Measurements from ENCODE around the gene CCN2. TPM values are rescaled to one million over a fixed set of nuclear protein-coding genes. Genes with fewer than 3 reads are reported as not detected.

Gene CCN2
- total RNA-seq, 4 donors from 2014 or later: 41.0 to 136 (median 78.6) TPM

DNA sequence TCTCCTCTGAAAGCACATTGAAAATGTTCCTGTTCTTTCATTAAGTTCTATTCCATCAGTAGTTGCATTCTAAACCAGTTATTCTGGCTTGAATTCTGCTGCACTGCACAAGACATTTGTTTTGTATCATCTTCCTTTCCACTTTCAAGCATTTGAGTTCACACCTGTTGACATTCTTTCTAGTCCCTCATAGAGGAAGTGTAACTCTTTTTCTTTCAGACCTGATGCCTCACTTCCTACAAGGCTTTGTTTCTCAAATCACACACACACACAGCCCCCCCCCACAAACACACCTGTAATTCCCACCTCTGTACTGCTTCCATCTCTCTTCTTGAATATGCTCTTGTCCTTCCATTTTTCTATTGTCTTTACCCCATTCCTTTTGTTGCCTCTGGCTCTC lies 50.9 kb downstream of the CCN2 start:
- Histone ChIP-seq H3K9me3 (no peaks in the 10 kb centered on the region), H3K4me1 (no peaks in the 10 kb centered on the region), H3K27ac (no peak overlapping the region), H3K4me3 (no peak overlapping the region), H3K36me3 (no peaks in the 10 kb centered on the region), H3K27me3 (no peaks in the 10 kb centered on the region)
- no peak for DNase-seq (ENCODE audit: low spot score in 2 of 2)
- TF ChIP-seq POLR2A (IDR thresholded peaks at IDR 0.05) (no peak), POLR2AphosphoS5 (IDR thresholded peaks at IDR 0.05) (no peak)

DNA sequence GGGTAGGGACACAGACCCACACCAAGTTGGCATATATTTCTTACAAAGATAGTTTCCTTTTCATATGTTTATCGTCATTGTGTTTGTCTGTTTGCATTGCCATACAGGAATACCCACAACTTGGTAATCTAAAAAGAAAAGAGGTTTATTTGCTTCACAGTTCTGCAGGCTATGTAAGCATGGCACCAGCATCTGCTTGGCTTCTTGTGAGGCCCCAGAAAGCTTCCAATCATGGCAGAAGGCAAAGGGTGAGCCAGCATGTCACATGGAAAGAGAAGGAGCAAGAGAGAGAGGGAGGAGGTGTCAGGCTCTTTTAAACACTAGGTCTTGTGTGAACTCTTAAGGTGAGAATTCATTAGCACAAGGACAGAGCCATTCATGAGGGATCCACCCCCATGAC lies 52.5 kb downstream of the CCN2 start:
- no peak overlapping the region for H3K27ac ChIP-seq
- H3K27me3 ChIP-seq: no peaks in the 10 kb centered on the region
- DNase-seq (ENCODE audit: low spot score in 2 of 2): no peak
- TF ChIP-seq EP300 (IDR thresholded peaks at IDR 0.05) (no peak), POLR2AphosphoS5 (IDR thresholded peaks at IDR 0.05) (no peak), CTCF (IDR thresholded peaks at IDR 0.05) (no peak), POLR2A (IDR thresholded peaks at IDR 0.05) (no peak)
- H3K9me3 ChIP-seq: no peaks in the 10 kb centered on the region
- H3K36me3 ChIP-seq: no peaks in the 10 kb centered on the region
- no peak overlapping the region for H3K4me3 ChIP-seq
- H3K4me1 ChIP-seq: no peaks in the 10 kb centered on the region
- WGBS: 88% methylated on average over 1 of the region's 1 CpG

Other genes starting within 250 kb of the CCN2 start
- not detected for gene OR2A4, start 250.0 kb downstream of the CCN2 start, total RNA-seq
- not detected for gene CTAGE9, start 240.4 kb downstream of the CCN2 start, total RNA-seq
- 1 to 10 TPM; 2.9 to 9.1 (median 4.0) TPM for gene ENPP1, start 143.4 kb downstream of the CCN2 start, total RNA-seq

All from suprapubic skin (tissue), 4 donors.